GM12801 (cell line): ENCODE measurements around the gene MIPEP.

Experiments used
- CTCF ChIP-seq: IDR thresholded peaks from one replicate; pipeline ENCODE4 v1.5.1; 2011; ENCODE audit warnings: control low read depth; ENCODE audit not compliant: insufficient read length; ENCODE audit errors: extremely low read depth

Gene MIPEP

GRCh38 chr13:23851106-23851505 lies 38.1 kb downstream of the MIPEP start:
- TF ChIP-seq CTCF = no peak

GRCh38 chr13:23850134-23850533 lies 39.1 kb downstream of the MIPEP start:
- TF ChIP-seq CTCF = no peak

- no peak for TF ChIP-seq CTCF
Measured at GRCh38 chr13:23849670-23850069, 39.5 kb downstream of the MIPEP start.

GRCh38 chr13:23848646-23849141 lies 40.5 kb downstream of the MIPEP start:
- no peak for TF ChIP-seq CTCF

- no peak for TF ChIP-seq CTCF
Measured at GRCh38 chr13:23848019-23848418, 41.2 kb downstream of the MIPEP start.

GRCh38 chr13:23847497-23847896 lies 41.7 kb downstream of the MIPEP start:
- no peak for TF ChIP-seq CTCF

GRCh38 chr13:23845105-23845725 lies 44.0 kb downstream of the MIPEP start:
- no peak for TF ChIP-seq CTCF

- no peak for TF ChIP-seq CTCF
Measured at GRCh38 chr13:23844132-23844531, 45.1 kb downstream of the MIPEP start.
